ENCODE measurements around the gene NFIX. TPM values are rescaled to one million over a fixed set of nuclear protein-coding genes. Genes with fewer than 3 reads are reported as not detected.

The NFIX gene
- total RNA-seq, 2 donors from 2014 or later: 16.9 to 26.7 TPM

GRCh38 chr19:13121551-13122274 is 126.4 kb downstream of the NFIX start:
- no peak for TF ChIP-seq CTCF (IDR thresholded peaks at IDR 0.05)
- intact Hi-C loops (cut with DNase I): no loop called here
- peaks cover 26% of the 10 kb centered on the region for H3K4me1 ChIP-seq
- H3K4me3 ChIP-seq: no peak overlapping the region
- no peaks in the 10 kb centered on the region for H3K36me3 ChIP-seq (replicated peaks in 1 of 2; ENCODE audit: insufficient read depth in 1 of 2, low read depth in 2 of 2)
- no peaks in the 10 kb centered on the region for H3K9me3 ChIP-seq
- H3K27ac ChIP-seq: no peak overlapping the region
- DNase-seq (no peak), ATAC-seq (no peak)
- WGBS, 2 donors: 77 to 84% methylated on average over 17 to 18 of the region's 18 CpGs
- no peaks in the 10 kb centered on the region for H3K27me3 ChIP-seq

DNA sequence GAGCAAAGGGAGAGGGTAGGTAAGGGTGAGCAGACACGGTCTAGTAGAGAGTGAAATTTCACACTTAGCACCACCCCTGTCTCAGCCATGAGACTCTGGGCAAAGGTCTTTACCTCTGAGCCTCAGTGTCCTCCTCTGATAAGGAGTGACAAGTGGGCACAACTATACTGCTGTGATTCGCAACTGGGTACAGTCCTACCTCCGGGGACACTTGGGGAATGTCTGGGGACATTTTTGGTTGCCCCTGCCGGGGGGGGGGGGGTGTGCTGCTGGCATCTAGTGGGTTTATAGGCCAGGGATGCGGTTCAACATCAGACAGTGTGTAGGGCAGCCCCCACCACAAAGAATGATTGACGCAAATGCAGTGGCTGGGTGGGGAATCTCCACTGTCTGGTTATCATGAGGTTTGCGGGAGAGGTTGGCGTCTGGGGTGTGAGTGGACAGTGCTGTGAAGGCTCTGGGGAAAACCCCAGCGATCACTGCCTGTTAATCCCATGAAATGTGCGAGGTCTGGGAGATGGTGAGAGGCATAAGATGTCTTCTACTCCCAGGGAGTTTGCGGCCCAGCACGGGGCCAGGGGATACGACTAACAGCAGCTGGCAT is 127.1 kb downstream of the NFIX start:
- H3K27ac ChIP-seq: no peak overlapping the region
- 83 to 84% methylated on average over 11 to 13 of the region's 13 CpGs for WGBS, 2 donors
- H3K4me3 ChIP-seq: no peak overlapping the region
- intact Hi-C loops (cut with DNase I): no loop called here
- no peak for TF ChIP-seq CTCF (IDR thresholded peaks at IDR 0.05)
- no peak for TF ChIP-seq POLR2A (IDR thresholded peaks at IDR 0.05)
- H3K36me3 ChIP-seq (replicated peaks in 1 of 2; ENCODE audit: insufficient read depth in 1 of 2, low read depth in 2 of 2): no peaks in the 10 kb centered on the region
- H3K9me3 ChIP-seq: no peaks in the 10 kb centered on the region
- DNase-seq (no peak), ATAC-seq (no peak)
- H3K4me1 ChIP-seq: peaks cover 25% of the 10 kb centered on the region
- no peaks in the 10 kb centered on the region for H3K27me3 ChIP-seq

- no peaks in the 10 kb centered on the region for H3K27me3 ChIP-seq
- DNase-seq (no peak), ATAC-seq (no peak)
- no peak for TF ChIP-seq CTCF (IDR thresholded peaks at IDR 0.05)
- TF ChIP-seq POLR2A (IDR thresholded peaks at IDR 0.05): no peak
- H3K27ac ChIP-seq: no peak overlapping the region
- intact Hi-C loops (cut with DNase I): no loop called here
- no peaks in the 10 kb centered on the region for H3K36me3 ChIP-seq (replicated peaks in 1 of 2; ENCODE audit: insufficient read depth in 1 of 2, low read depth in 2 of 2)
- H3K4me1 ChIP-seq: peaks cover 22% of the 10 kb centered on the region
- WGBS, 2 donors: 87 to 97% methylated on average over 19 to 20 of the region's 20 CpGs
- no peaks in the 10 kb centered on the region for H3K9me3 ChIP-seq
- no peak overlapping the region for H3K4me3 ChIP-seq
These were observed 128.0 kb downstream of the NFIX start for GRCh38 chr19:13122980-13123957.

GRCh38 chr19:13127051-13127450 is 131.8 kb downstream of the NFIX start:
- WGBS, 2 donors: 87 to 93% methylated on average over 9 of the region's 9 CpGs
- no peak for TF ChIP-seq POLR2A (IDR thresholded peaks at IDR 0.05)
- TF ChIP-seq CTCF (IDR thresholded peaks at IDR 0.05): no peak
- Histone ChIP-seq H3K9me3 (no peaks in the 10 kb centered on the region), H3K4me3 (no peak overlapping the region), H3K36me3 (replicated peaks in 1 of 2; ENCODE audit: insufficient read depth in 1 of 2, low read depth in 2 of 2) (no peaks in the 10 kb centered on the region), H3K27ac (no peak overlapping the region), H3K27me3 (no peaks in the 10 kb centered on the region), H3K4me1 (peaks cover 9% of the 10 kb centered on the region)
- intact Hi-C loops (cut with DNase I): no loop called here
- no peak for DNase-seq
- ATAC-seq: no peak

All from body of pancreas (tissue), 4 donors.